K562 (cell line): ENCODE results near the gene CXXC1. TPM values are rescaled to one million over a fixed set of nuclear protein-coding genes. Genes with fewer than 3 reads are reported as not detected.

Experiments
- ATAC-seq: fragments of 200-7000 bp; cut with Tn5 transposase; 3 replicates; pipeline ENCODE4 v1.9.1; 2020; ENCODE audit warnings: moderate library complexity
- BruUV-seq: library from RNA; stranded (reverse); fragments of 400-500 nt; replicated peaks from 2 replicates; lab custom pipeline; 2021; lab: Mats Ljungman, UMichigan
- CTCF ChIA-PET: fragments of 300-600 bp; formaldehyde crosslinking; extraction: SDS; loops from one replicate; lab custom pipeline; 2021; ENCODE audit warnings: low intra/inter-chr PET ratio; lab: Yijun Ruan, JAX
- POLR2A ChIA-PET: fragments of 300-600, 350-650 bp; sonication (Branson Sonifier 250); formaldehyde crosslinking; extraction: SDS; loops from one replicate; lab custom pipeline; 2021; ENCODE audit warnings: antibody characterized with exemption, inconsistent platforms; lab: Yijun Ruan, JAX
- DNase-seq, 4 experiments: peaks; one replicate each; pipeline versions ENCODE4 v3.0.0 to v3.0.0-alpha.2; 2011 to 2018; ENCODE audit warnings: low spot score in 3 of 4, mixed read lengths in 3 of 4; ENCODE audit errors: extremely low read depth in 1 of 4
- FAIRE-seq: peaks from 2 replicates; lab custom pipeline; 2011; peaks lifted over from hg19 to GRCh38; lab: Jason Lieb, UNC
- H2AFZ ChIP-seq: 2 replicates; pipeline ENCODE4 v1.6.0; 2011; ENCODE audit warnings: low read depth, low read length, control low read depth, inconsistent platforms
- H3K27ac ChIP-seq: fragments of 200-600 bp; 3 replicates; pipeline ENCODE4 v1.8.0; 2011; ENCODE audit warnings: low read depth, mild to moderate bottlenecking, control low read depth, inconsistent platforms, low read length, moderate library complexity, mixed read lengths; ENCODE audit errors: extremely low read depth
- H3K27me3 ChIP-seq, 2 experiments: fragments of 300-600 bp in 1 of 2; 2 replicates in 1 of 2; 3 replicates in 1 of 2; pipeline versions ENCODE4 v1.6.0 to v1.8.0; 2011; ENCODE audit warnings: inconsistent platforms in 2 of 2, low read length in 2 of 2, mild to moderate bottlenecking in 1 of 2, mixed read lengths in 1 of 2, moderate library complexity in 1 of 2; ENCODE audit not compliant: control insufficient read depth in 2 of 2, insufficient read depth in 2 of 2
- H3K36me3 ChIP-seq: fragments of 300-600 bp; 3 replicates; pipeline ENCODE4 v1.8.0; 2011; ENCODE audit warnings: mild to moderate bottlenecking, low read length, inconsistent platforms; ENCODE audit not compliant: control insufficient read depth, insufficient read depth
- H3K4me1 ChIP-seq, 2 experiments: fragments of 200-600 bp in 1 of 2; replicated peaks in 1 of 2; 2 replicates in 1 of 2; 3 replicates in 1 of 2; pipeline versions ENCODE4 v1.5.1 to v1.8.0; 2011; ENCODE audit warnings: inconsistent platforms in 2 of 2, low read length in 2 of 2, mild to moderate bottlenecking in 1 of 2, mixed read lengths in 1 of 2, moderate library complexity in 1 of 2; ENCODE audit not compliant: control insufficient read depth in 2 of 2, insufficient read depth in 2 of 2
- H3K4me2 ChIP-seq: 2 replicates; pipeline ENCODE4 v1.6.1; 2011; ENCODE audit warnings: low read length, control low read depth, inconsistent platforms, mixed read lengths; ENCODE audit not compliant: insufficient read depth
- H3K4me3 ChIP-seq: fragments of 200-600 bp; sonication (generic), shearing (Covaris generic); 2 replicates; pipeline ENCODE4 v1.5.1; 2016; ENCODE audit warnings: control low read depth, inconsistent platforms
- H3K79me2 ChIP-seq: fragments of 200-600 bp; 3 replicates; pipeline ENCODE4 v1.8.0; 2011; ENCODE audit warnings: low read length, inconsistent platforms; ENCODE audit not compliant: control insufficient read depth, insufficient read depth
- H3K9ac ChIP-seq, 2 experiments: 2 replicates each; pipeline versions ENCODE4 v1.6.0 to v1.6.1; 2011; ENCODE audit warnings: low read depth in 2 of 2, low read length in 2 of 2, control low read depth in 1 of 2, inconsistent platforms in 1 of 2, mild to moderate bottlenecking in 1 of 2, mixed read lengths in 1 of 2; ENCODE audit not compliant: insufficient read depth in 1 of 2
- H3K9me1 ChIP-seq: one replicate; pipeline ENCODE4 v1.6.0; 2011; ENCODE audit warnings: inconsistent platforms, mild to moderate bottlenecking, low read length, moderate library complexity; ENCODE audit not compliant: control insufficient read depth, insufficient read depth
- H3K9me3 ChIP-seq: replicated peaks from 2 replicates; pipeline ENCODE4 v1.5.1; 2011; ENCODE audit warnings: low read depth, low read length, inconsistent platforms; ENCODE audit not compliant: control insufficient read depth, insufficient read depth
- H4K20me1 ChIP-seq: replicated peaks from 2 replicates; pipeline ENCODE4 v1.6.1; 2011; ENCODE audit warnings: low read length, inconsistent platforms, mixed read lengths; ENCODE audit not compliant: control insufficient read depth, insufficient read depth
- ATF1 ChIP-seq, 2 experiments: fragments of 450-650 bp in 1 of 2; IDR thresholded peaks; 2 replicates each; pipeline ENCODE4 v1.6.1; 2016; ENCODE audit warnings: missing compliant biosample characterization in 1 of 2, missing genetic modification characterization in 1 of 2
- JUN ChIP-seq, 2 experiments: sonication (generic) in 1 of 2; formaldehyde crosslinking in 1 of 2; IDR thresholded peaks; 2 replicates each; pipeline versions ENCODE4 v1.6.1 to v1.8.0; 2012 to 2022; ENCODE audit warnings: borderline replicate concordance in 2 of 2, mild to moderate bottlenecking in 2 of 2, improper control_type of control experiment in 1 of 2, low read depth in 1 of 2, low read length in 1 of 2, missing genetic modification reagents in 1 of 2
- KHSRP ChIP-seq: fragments of 450-650 bp; IDR thresholded peaks from 2 replicates; pipeline ENCODE4 v1.6.1; 2017
- NBN ChIP-seq: fragments of 450-650 bp; IDR thresholded peaks from 2 replicates; pipeline ENCODE4 v1.6.1; 2016; ENCODE audit warnings: low read depth, mild to moderate bottlenecking
- PURB ChIP-seq: sonication (generic); formaldehyde crosslinking; IDR thresholded peaks from 2 replicates; pipeline ENCODE4 v1.9.0; 2021; ENCODE audit warnings: low read depth, mild to moderate bottlenecking, missing genetic modification reagents
- TCF3 ChIP-seq: sonication (generic); formaldehyde crosslinking; IDR thresholded peaks from 2 replicates; pipeline ENCODE4 v1.4.0; 2020; ENCODE audit warnings: mild to moderate bottlenecking, missing genetic modification reagents
- YBX1 ChIP-seq: fragments of 450-650 bp; IDR thresholded peaks from 2 replicates; pipeline ENCODE4 v1.7.1; 2016; ENCODE audit warnings: mild to moderate bottlenecking
- ZNF695 ChIP-seq: fragments of 450-650 bp; formaldehyde crosslinking; IDR thresholded peaks from 2 replicates; pipeline ENCODE4 v1.4.0; 2020; ENCODE audit warnings: mild to moderate bottlenecking, moderate library complexity
- WGBS: fragments of 100-300 bp; shearing (Covaris generic); methylation state at CpG from one replicate; pipeline ENCODE4 v1.1.6; 2016; ENCODE audit warnings: low coverage, mixed read lengths; ENCODE audit not compliant: insufficient coverage; ENCODE audit errors: missing lambda C conversion rate; 5-methylcytosine and 5-hydroxymethylcytosine counted together
- in situ Hi-C: fragments of 300-500 bp; cut with MboI; formaldehyde crosslinking; loops from 4 replicates; pipeline ENCODE4 v1.15.0; 2018; ENCODE audit warnings: inconsistent platforms, mixed read lengths
- intact Hi-C: fragments of 100-400 bp; cut with micrococcal nuclease; formaldehyde crosslinking; loops from 2 replicates; pipeline ENCODE4 v1.14.2; 2022
- polyA plus RNA-seq, 8 experiments: library from polyadenylated mRNA; depleted of rRNA in 4 of 8; stranded (reverse) in 5 of 8; unstranded in 3 of 8; fragments of >200 nt; fragmentation: Nextera tagmentation in 2 of 8; fragmentation: Illumina TruSeq in 1 of 8; extraction: Ambion mirVana in 2 of 8; extraction: Trizol in 1 of 8; gene quantifications; 2 replicates each; pipeline versions ENCODE4 v1.2.1 to v1.2.3, GENCODE V29; 2011 to 2014; ENCODE audit warnings: inconsistent platforms in 1 of 8, missing spikeins in 1 of 8
- total RNA-seq, 7 experiments: library from RNA; depleted of rRNA in 6 of 7; stranded (reverse); fragments of >200 nt in 6 of 7; fragmentation: Illumina TruSeq in 2 of 7; extraction: Trizol in 2 of 7; gene quantifications; 2 replicates each; pipeline versions ENCODE4 v1.2.1 to v1.2.3, GENCODE V29; 2011 to 2021; ENCODE audit warnings: low replicate concordance in 1 of 7
- TF ChIP-seq, protein P1 (sequence below): fragments of 250-450 bp; sonication (Bioruptor Pico); IDR thresholded peaks from 2 replicates; pipeline ENCODE4 v1.4.0; 2020; ENCODE audit warnings: mild to moderate bottlenecking

The CXXC1 gene
- total and polyA plus RNA-seq, 9 of the 15 experiments (the other 6 are each of a cell fraction or from before 2014, with no cell fraction given): 3.4 to 81.0 (median 34.1) TPM

DNA sequence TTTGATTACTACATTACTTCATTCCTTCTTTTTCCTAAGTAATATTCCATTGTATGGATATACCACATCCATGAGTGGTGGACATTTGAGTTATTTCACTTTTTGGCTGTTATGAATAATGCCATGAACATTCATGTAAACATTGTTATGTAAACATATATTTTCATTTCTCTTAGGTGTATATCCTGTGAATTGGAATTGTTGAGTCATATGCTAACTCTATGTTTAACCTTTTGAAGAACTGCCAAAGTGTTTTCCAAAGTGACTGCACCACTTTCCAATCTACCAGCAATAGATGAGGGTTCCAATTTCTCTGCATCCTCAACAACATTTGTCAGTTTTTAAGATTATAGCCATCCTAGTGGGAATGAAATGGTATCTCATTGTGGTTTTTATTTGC is 42.7 kb upstream of the CXXC1 start:
- DNase-seq (no peak), ATAC-seq (no peak), FAIRE-seq (no peak)
- Histone ChIP-seq H3K4me2 (no peak overlapping the region), H4K20me1 (no peaks in the 10 kb centered on the region), H3K4me1 (no peaks in the 10 kb centered on the region), H3K27me3 (no peaks in the 10 kb centered on the region), H3K4me3 (no peak overlapping the region), H3K9me1 (no peaks in the 10 kb centered on the region), H3K36me3 (no peaks in the 10 kb centered on the region), H3K9me3 (no peaks in the 10 kb centered on the region), H2AFZ (no peak overlapping the region), H3K9ac (no peak overlapping the region), H3K27ac (no peak overlapping the region), H3K79me2 (no peaks in the 10 kb centered on the region)
- TF ChIP-seq PURB (CRISPR knock-in tag) (no peak), TCF3 (CRISPR knock-in tag) (no peak)
- TF ChIP-seq, protein P1, sequence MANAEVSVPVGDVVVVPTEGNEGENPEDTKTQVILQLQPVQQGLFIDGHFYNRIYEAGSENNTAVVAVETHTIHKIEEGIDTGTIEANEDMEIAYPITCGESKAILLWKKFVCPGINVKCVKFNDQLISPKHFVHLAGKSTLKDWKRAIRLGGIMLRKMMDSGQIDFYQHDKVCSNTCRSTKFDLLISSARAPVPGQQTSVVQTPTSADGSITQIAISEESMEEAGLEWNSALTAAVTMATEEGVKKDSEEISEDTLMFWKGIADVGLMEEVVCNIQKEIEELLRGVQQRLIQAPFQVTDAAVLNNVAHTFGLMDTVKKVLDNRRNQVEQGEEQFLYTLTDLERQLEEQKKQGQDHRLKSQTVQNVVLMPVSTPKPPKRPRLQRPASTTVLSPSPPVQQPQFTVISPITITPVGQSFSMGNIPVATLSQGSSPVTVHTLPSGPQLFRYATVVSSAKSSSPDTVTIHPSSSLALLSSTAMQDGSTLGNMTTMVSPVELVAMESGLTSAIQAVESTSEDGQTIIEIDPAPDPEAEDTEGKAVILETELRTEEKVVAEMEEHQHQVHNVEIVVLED (CRISPR knock-in tag): no peak
- CTCF ChIA-PET: no interaction called here
- in situ Hi-C loops (no loop called here), intact Hi-C loops (no loop called here)
- POLR2A ChIA-PET: no interaction called here
- no TSS peak for BruUV-seq

DNA sequence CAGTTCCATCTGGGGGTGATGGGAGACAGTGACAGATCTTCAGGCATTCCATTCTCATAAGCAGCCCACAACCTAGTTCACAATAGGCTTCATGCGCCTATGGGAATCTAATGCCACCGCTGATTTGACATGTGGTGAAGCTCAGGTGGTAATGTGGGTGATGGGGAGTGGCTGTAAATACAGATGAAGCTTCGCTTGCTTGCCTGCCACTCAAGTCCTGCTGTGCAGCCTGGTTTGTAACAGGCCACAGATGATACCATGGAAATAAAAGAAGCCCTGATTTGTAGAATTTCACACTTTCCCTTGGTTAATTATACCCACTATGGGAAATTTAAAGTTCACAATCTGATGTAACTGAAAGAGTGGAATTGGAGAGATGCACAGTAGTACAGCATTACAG is 40.5 kb upstream of the CXXC1 start:
- no TSS peak for BruUV-seq
- TF ChIP-seq YBX1: no peak
- TF ChIP-seq ATF1 (CRISPR knock-in tag; IDR thresholded peaks at IDR 0.05): no peak
- TF ChIP-seq ATF1 (tag; IDR thresholded peaks at IDR 0.05): no peak
- TF ChIP-seq ZNF695: no peak
- TF ChIP-seq KHSRP: no peak
- TF ChIP-seq NBN: no peak
- TF ChIP-seq JUN (IDR thresholded peaks at IDR 0.05; ENCODE audit: borderline replicate concordance, low read depth, low read length): no peak
- no peak for TF ChIP-seq JUN (CRISPR knock-in tag; IDR thresholded peaks at IDR 0.05; ENCODE audit: borderline replicate concordance)
- H2AFZ ChIP-seq: no peak overlapping the region
- in situ Hi-C loops (no loop called here), intact Hi-C loops (no loop called here)
- no peaks in the 10 kb centered on the region for H4K20me1 ChIP-seq
- no peak for DNase-seq
- H3K27ac ChIP-seq: no peak overlapping the region
- H3K9ac ChIP-seq: no peak overlapping the region
- CTCF ChIA-PET: no interaction called here
- no peak overlapping the region for H3K4me3 ChIP-seq
- H3K79me2 ChIP-seq: no peaks in the 10 kb centered on the region
- no peaks in the 10 kb centered on the region for H3K36me3 ChIP-seq
- POLR2A ChIA-PET: no interaction called here
- H3K4me2 ChIP-seq: no peak overlapping the region
- no peaks in the 10 kb centered on the region for H3K9me3 ChIP-seq
- 6% methylated on average over 3 of the region's 3 CpGs for WGBS
- H3K9me1 ChIP-seq: no peaks in the 10 kb centered on the region
- FAIRE-seq: no peak
- H3K27me3 ChIP-seq: no peaks in the 10 kb centered on the region
- no peaks in the 10 kb centered on the region for H3K4me1 ChIP-seq
- no peak for ATAC-seq
